Activated naive CD8-positive, alpha-beta T cell treated with anti-CD3 and anti-CD28 coated beads, Interleukin-2, amount 50 U/mL, for 16 hours (primary cell): Measurements from ENCODE around the gene SSX4.
"Not testable (repeated sequence)": the region's sequence is repeated elsewhere in the genome, so short reads cannot be mapped to it uniquely, and the experiment has no call there.

Experiments used
- DNase-seq: peaks from one replicate; pipeline ENCODE4 v3.0.0-alpha.2; 2020; ENCODE audit warnings: low read depth, low spot score

The SSX4 gene, protein sequence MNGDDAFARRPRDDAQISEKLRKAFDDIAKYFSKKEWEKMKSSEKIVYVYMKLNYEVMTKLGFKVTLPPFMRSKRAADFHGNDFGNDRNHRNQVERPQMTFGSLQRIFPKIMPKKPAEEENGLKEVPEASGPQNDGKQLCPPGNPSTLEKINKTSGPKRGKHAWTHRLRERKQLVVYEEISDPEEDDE

DNA sequence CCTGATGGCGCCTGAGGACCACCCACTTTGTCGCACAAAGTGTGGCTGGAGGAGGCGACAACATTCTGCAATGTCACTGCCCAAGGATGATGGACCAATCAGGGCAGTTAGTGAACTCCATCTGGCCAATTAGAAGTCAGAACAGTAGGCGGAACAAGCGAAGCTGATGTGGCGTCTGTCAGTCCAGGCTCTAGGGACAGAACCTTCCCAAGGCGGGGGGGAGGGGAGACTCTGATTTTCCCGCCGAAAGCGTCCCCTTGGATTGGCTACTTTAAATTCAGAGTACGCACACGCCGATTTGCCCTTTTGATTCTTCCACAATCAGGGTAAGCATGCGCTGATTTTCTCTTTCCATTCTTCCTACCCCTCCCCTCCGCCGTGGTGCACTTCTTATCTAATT lies at the start of gene SSX4:
SSX4 (plus strand) TSS at position 301 of the 400 bp plus-strand sequence. CDS start 515 bp downstream, outside the sequence.
- not testable (repeated sequence) for DNase-seq

DNA sequence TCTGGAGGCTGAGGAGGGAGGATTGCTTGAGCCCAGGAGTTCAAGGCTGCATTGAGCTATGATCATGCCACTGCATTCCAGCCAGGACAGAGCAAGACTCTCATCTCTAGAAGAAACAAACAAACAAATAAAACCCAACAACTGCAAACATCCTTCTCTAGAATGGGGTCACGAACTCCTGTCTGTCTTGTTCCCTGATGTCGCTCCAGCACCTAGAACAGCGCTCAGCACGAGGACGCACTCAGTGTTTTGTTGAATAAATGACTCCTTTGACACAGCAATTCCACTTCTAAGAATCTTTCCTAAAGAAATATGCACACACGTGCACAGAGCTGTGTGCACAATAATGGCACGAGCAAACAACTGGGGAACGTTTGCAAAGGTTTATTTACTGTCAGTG lies 37.3 kb upstream of the SSX4 start:
- DNase-seq, result not testable (repeated sequence)

GRCh38 chrX:48356315-48357094 lies 26.8 kb upstream of the SSX4 start, which contains the start of gene SSX3:
Gene SSX3 (minus strand): TSS chrX:48356703. CDS start chrX:48355249, 1,454 bp downstream.
- not testable (repeated sequence) for DNase-seq

GRCh38 chrX:48357681-48358080 lies 25.7 kb upstream of the SSX4 start:
- no peak for DNase-seq

DNA sequence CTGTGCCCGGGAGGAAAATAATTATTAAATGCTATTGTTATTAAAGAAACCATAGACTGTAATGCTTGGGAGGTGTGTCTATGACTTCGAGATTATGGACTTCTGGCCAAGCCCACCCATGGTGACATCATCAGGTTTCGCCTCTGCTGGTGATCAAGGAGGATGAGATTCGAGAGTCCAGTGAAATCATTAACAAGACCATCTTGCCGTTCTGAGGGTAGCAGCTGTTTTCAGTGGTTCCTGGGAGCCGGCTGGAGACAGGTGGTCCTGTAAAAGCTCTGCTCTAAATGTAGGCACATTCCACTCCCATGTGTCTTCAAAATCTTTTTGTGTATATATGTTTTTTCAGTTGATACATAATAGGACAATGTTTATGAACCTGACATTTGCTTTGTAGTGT lies 24.1 kb upstream of the SSX4 start:
- not testable (repeated sequence) for DNase-seq

DNA sequence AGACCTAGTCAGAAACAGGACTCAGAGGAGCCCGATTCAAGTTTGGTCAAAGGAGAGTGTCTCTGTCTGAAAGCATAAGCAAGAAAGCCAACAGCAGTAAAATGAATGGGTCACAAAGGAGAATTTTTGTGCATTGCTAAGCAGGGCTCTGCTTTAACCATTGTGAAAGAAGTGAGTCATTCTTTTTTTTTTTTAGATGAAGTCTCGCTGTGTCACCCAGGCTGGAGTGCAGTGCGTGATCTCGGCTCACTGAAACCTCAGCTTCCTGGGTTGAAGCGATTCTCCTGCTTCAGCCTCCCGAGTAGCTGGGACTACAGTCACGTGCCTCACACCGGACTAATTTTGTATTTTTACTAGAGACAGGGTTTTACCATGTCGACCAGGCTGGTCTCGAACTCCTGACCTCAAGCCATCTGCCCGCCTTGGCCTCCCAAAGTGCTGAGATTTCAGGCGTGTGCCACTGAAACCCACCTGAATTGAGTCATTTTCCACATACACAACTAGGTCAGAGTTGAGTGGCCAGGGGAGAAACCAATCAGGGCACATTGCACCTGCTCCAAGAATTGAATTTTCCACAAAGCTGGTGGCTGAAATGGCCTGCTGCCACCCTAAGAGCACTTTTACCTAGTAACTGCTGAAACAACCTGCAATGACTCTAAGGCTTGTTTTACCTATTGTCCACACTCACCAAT lies 15.5 kb upstream of the SSX4 start:
- DNase-seq, result not testable (repeated sequence)

GRCh38 chrX:48370408-48370807 lies 12.9 kb upstream of the SSX4 start:
- DNase-seq, result not testable (repeated sequence)

DNA sequence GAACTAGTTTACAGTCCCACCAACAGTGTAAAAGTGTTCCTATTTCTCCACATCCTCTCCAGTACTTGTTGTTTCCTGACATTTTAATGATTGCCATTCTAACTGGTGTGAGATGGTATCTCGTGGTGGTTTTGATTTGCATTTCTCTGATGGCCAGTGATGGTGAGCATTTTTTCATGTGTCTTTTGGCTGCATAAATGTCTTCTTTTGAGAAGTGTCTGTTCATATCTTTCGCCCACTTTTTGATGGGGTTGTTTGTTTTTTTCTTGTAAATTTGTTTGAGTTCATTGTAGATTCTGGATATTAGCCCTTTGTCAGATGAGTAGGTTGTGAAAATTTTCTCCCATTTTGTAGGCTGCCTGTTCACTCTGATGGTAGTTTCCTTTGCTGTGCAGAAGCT lies 13.6 kb downstream of the SSX4 start:
- not testable (repeated sequence) for DNase-seq

DNA sequence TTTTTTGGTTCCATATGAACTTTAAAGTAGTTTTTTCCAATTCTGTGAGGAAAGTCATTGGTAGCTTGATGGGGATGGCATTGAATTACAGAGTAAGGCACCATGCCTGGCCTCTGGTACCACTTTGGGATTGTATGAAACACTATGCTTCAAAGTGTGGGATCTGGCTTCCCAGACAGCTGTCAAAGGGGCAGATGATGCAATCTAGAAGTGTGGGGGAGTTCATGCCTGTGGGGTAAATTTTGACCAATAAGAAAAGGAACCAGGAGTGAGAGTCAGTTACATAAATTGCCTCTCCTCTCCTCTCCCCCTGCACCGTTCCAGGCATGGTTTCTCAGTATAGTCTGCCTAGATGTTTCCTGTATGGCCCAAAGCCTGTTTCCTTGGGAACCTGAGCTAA lies 14.5 kb downstream of the SSX4 start:
- DNase-seq, result not testable (repeated sequence)

GRCh38 chrX:48411860-48412259 lies 28.5 kb downstream of the SSX4 start, which contains the start of gene SSX4B:
Gene SSX4B (minus strand): TSS chrX:48411960. CDS start chrX:48411372, 588 bp downstream.
- DNase-seq, result not testable (repeated sequence)

GRCh38 chrX:48427027-48427716 lies 43.8 kb downstream of the SSX4 start:
- not testable (repeated sequence) for DNase-seq

DNA sequence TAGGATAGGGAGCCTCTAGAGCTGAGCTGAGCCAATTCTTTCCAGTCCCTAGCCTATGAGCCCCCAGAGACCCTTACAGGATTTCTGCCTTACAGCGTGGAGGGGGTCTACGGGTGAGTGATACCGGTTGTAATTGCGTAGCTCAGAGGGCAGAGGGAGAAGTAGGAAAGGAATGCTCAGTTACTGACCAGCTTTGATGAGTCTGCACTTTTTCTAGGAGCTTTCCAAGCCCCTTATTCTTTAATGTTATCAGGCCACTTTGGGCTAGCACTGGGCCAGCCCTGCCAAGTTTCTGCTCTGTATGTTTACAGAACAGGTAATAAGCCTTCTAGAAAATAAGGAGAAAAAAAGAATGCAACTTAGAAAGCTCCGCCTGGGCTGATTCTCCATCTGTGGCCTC lies 46.3 kb downstream of the SSX4 start:
- DNase-seq, result not testable (repeated sequence)

- not testable (repeated sequence) for DNase-seq
Measured at GRCh38 chrX:48430166-48430565, 46.8 kb downstream of the SSX4 start.

DNA sequence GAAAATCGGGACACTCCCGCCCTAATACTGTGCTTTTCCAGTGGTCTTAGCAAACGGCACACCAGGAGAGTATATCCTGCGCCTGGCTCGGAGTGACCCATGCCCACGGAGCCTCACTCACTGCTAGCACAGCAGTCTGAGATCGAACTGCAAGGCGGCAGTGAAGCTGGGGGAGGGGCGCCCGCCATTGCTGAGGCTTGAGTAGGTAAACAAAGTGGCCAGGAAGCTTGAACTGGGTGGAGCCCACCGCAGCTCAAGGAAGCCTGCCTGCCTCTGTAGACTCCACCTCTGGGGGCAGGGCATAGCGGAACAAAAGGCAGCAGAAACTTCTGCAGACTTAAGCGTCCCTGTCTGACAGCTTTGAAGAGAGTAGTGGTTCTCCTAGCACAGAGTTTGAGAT lies 50.4 kb downstream of the SSX4 start:
- not testable (repeated sequence) for DNase-seq
